GM21526 (cell line): ENCODE data around the gene DDX3Y.

Experiments used
- ATAC-seq: cut with Tn5 transposase; IDR thresholded peaks from one replicate; pipeline ENCODE4 v1.9.1; 2021; ENCODE audit warnings: moderate library complexity; ENCODE audit not compliant: unreplicated experiment, low FRiP score

Gene DDX3Y

GRCh38 chrY:12904618-12905516 is at the start of gene DDX3Y:
Gene DDX3Y (plus strand): TSS chrY:12904868. CDS start chrY:12904937, 69 bp downstream.
- no peak for ATAC-seq

- no peak for ATAC-seq
These were observed 48.8 kb upstream of the DDX3Y start for GRCh38 chrY:12855791-12856275.

- ATAC-seq, result no peak
These were observed 36.7 kb upstream of the DDX3Y start for GRCh38 chrY:12867960-12868359.

- no peak for ATAC-seq
These were observed 7.7 kb upstream of the DDX3Y start for GRCh38 chrY:12896973-12897372.

- no peak for ATAC-seq
These were observed 6.1 kb upstream of the DDX3Y start for GRCh38 chrY:12898604-12899003.

- ATAC-seq, result no peak
These were observed 827 bp downstream of the DDX3Y start for GRCh38 chrY:12905517-12905872.

- ATAC-seq, result no peak
These were observed 1.2 kb downstream of the DDX3Y start for GRCh38 chrY:12905895-12906294.

GRCh38 chrY:12913541-12913940 is 8.9 kb downstream of the DDX3Y start:
- ATAC-seq, result no peak

- ATAC-seq, result no peak
These were observed 23.4 kb downstream of the DDX3Y start for GRCh38 chrY:12928043-12928442.

GRCh38 chrY:12941725-12942687 is 37.3 kb downstream of the DDX3Y start:
- no peak for ATAC-seq
